IMR-90 (cell line): ENCODE results near the gene BRAF. TPM values are rescaled to one million over a fixed set of nuclear protein-coding genes. Genes with fewer than 3 reads are reported as not detected.

ENCODE experiments used
- ATAC-seq: fragments of 200-7000 bp; cut with Tn5 transposase; 2 replicates; pipeline ENCODE4 v1.9.1; 2020; ENCODE audit warnings: low read depth, mild to moderate bottlenecking, moderate library complexity
- BruUV-seq: library from RNA; stranded (reverse); fragments of 400-500 nt; replicated peaks from 2 replicates; lab custom pipeline; 2021; lab: Mats Ljungman, UMichigan
- CTCF ChIA-PET: fragments of 300-600 bp; formaldehyde crosslinking; extraction: SDS; loops from one replicate; lab custom pipeline; 2021; ENCODE audit warnings: antibody characterized with exemption; lab: Yijun Ruan, JAX
- POLR2A ChIA-PET: fragments of 300-600 bp; sonication (Branson Sonifier 250); formaldehyde crosslinking; loops from one replicate; lab custom pipeline; 2022; ENCODE audit warnings: antibody characterized with exemption; ENCODE audit not compliant: unreplicated experiment; lab: Charles Lee
- DNase-seq: peaks from one replicate; pipeline ENCODE4 v3.0.0; 2013
- H2AFZ ChIP-seq: replicated peaks from 2 replicates; pipeline ENCODE3; 2013; ENCODE audit warnings: low read length, mild to moderate bottlenecking; ENCODE audit not compliant: poor library complexity
- H2AK5ac ChIP-seq: 2 replicates; pipeline ENCODE4 v1.6.1; 2013; ENCODE audit warnings: low read depth, low read length, inconsistent platforms
- H2AK9ac ChIP-seq: replicated peaks from 2 replicates; pipeline ENCODE3; 2013; ENCODE audit warnings: mild to moderate bottlenecking, low read depth, low read length, moderate library complexity; ENCODE audit not compliant: poor library complexity
- H2BK120ac ChIP-seq: 2 replicates; pipeline ENCODE4 v1.6.1; 2013; ENCODE audit warnings: low read depth, low read length, inconsistent platforms
- H2BK15ac ChIP-seq: 3 replicates; pipeline ENCODE4 v1.6.1; 2013; ENCODE audit warnings: low read depth, low read length, inconsistent platforms
- H2BK20ac ChIP-seq: 2 replicates; pipeline ENCODE4 v1.6.1; 2013; ENCODE audit warnings: low read depth, mild to moderate bottlenecking, inconsistent platforms, low read length, moderate library complexity
- H2BK5ac ChIP-seq: 2 replicates; pipeline ENCODE4 v1.6.1; 2013; ENCODE audit warnings: mild to moderate bottlenecking, low read depth, low read length, inconsistent platforms; ENCODE audit not compliant: poor library complexity, severe bottlenecking
- H3K14ac ChIP-seq: replicated peaks from 2 replicates; pipeline ENCODE4 v1.6.1; 2013; ENCODE audit warnings: low read depth, low read length, inconsistent platforms
- H3K18ac ChIP-seq: 2 replicates; pipeline ENCODE4 v1.6.1; 2013; ENCODE audit warnings: low read depth, low read length, control low read depth
- H3K23ac ChIP-seq: 2 replicates; pipeline ENCODE4 v1.6.1; 2013; ENCODE audit warnings: low read depth, low read length, inconsistent platforms
- H3K27ac ChIP-seq: 2 replicates; pipeline ENCODE4 v1.5.1; 2013; ENCODE audit warnings: mild to moderate bottlenecking, control low read depth, low read length; ENCODE audit not compliant: insufficient read depth
- H3K27me3 ChIP-seq: 2 replicates; pipeline ENCODE4 v1.6.1; 2013; ENCODE audit warnings: low read length; ENCODE audit not compliant: control insufficient read depth, insufficient read depth
- H3K36me3 ChIP-seq: 2 replicates; pipeline ENCODE4 v1.6.1; 2013; ENCODE audit warnings: low read length, mixed read lengths; ENCODE audit not compliant: control insufficient read depth, insufficient read depth
- H3K4ac ChIP-seq: 2 replicates; pipeline ENCODE4 v1.6.1; 2013; ENCODE audit warnings: low read depth, low read length, inconsistent platforms
- H3K4me1 ChIP-seq: 2 replicates; pipeline ENCODE4 v1.6.1; 2013; ENCODE audit warnings: low read length, mixed read lengths; ENCODE audit not compliant: control insufficient read depth, insufficient read depth
- H3K4me2 ChIP-seq: 2 replicates; pipeline ENCODE4 v1.6.1; 2013; ENCODE audit warnings: low read depth, mild to moderate bottlenecking, control low read depth, low read length, moderate library complexity
- H3K4me3 ChIP-seq: 2 replicates; pipeline ENCODE4 v1.5.1; 2013; ENCODE audit warnings: low read depth, mild to moderate bottlenecking, control low read depth, low read length, moderate library complexity; ENCODE audit not compliant: insufficient read depth
- H3K56ac ChIP-seq: 2 replicates; pipeline ENCODE4 v1.6.1; 2013; ENCODE audit warnings: low read length, inconsistent platforms; ENCODE audit not compliant: insufficient read depth; ENCODE audit errors: extremely low read depth
- H3K79me1 ChIP-seq, 2 experiments: 2 replicates each; pipeline ENCODE4 v1.6.1; 2013; ENCODE audit warnings: low read length in 2 of 2, inconsistent platforms in 1 of 2, low read depth in 1 of 2
- H3K9ac ChIP-seq: 2 replicates; pipeline ENCODE4 v1.6.1; 2013; ENCODE audit warnings: low read depth, low read length, control low read depth
- H3K9me1 ChIP-seq: 2 replicates; pipeline ENCODE4 v1.6.1; 2013; ENCODE audit warnings: low read length, inconsistent platforms; ENCODE audit not compliant: insufficient read depth
- H3K9me3 ChIP-seq: 2 replicates; pipeline ENCODE4 v1.6.1; 2013; ENCODE audit warnings: low read length; ENCODE audit not compliant: control insufficient read depth, insufficient read depth
- H4K20me1 ChIP-seq: 2 replicates; pipeline ENCODE4 v1.6.1; 2013; ENCODE audit warnings: low read length, inconsistent platforms; ENCODE audit not compliant: insufficient read depth
- H4K5ac ChIP-seq: 2 replicates; pipeline ENCODE4 v1.6.1; 2013; ENCODE audit warnings: mild to moderate bottlenecking, low read depth, low read length, control low read depth
- H4K8ac ChIP-seq, 2 experiments: 2 replicates each; pipeline ENCODE4 v1.6.1; 2013; ENCODE audit warnings: low read depth in 2 of 2, low read length in 2 of 2, control low read depth in 1 of 2, inconsistent platforms in 1 of 2
- H4K91ac ChIP-seq: 2 replicates; pipeline ENCODE4 v1.6.1; 2013; ENCODE audit warnings: low read depth, low read length, inconsistent platforms; ENCODE audit not compliant: insufficient read depth
- BHLHE40 ChIP-seq: fragments of 150-350 bp; IDR thresholded peaks from 2 replicates; pipeline ENCODE4 v1.6.1; 2016; ENCODE audit warnings: mild to moderate bottlenecking, low read depth, low read length
- CEBPB ChIP-seq: IDR thresholded peaks from 2 replicates; pipeline ENCODE4 v1.6.1; 2012; ENCODE audit warnings: low read depth, low read length, improper control_type of control experiment
- CHD1 ChIP-seq: IDR thresholded peaks from 2 replicates; pipeline ENCODE4 v1.6.1; 2012; ENCODE audit warnings: low read depth, low read length, improper control_type of control experiment
- FOS ChIP-seq: fragments of 150-350 bp; IDR thresholded peaks from 2 replicates; pipeline ENCODE4 v1.6.1; 2016; ENCODE audit warnings: low read depth, low read length
- MAFK ChIP-seq: IDR thresholded peaks from 2 replicates; pipeline ENCODE4 v1.6.1; 2012; ENCODE audit warnings: low read depth, low read length, improper control_type of control experiment
- MAZ ChIP-seq: IDR thresholded peaks from 2 replicates; pipeline ENCODE4 v1.6.1; 2012; ENCODE audit warnings: low read depth, mild to moderate bottlenecking, low read length, improper control_type of control experiment, moderate library complexity, borderline replicate concordance
- MXI1 ChIP-seq: IDR thresholded peaks from 2 replicates; pipeline ENCODE4 v1.6.1; 2012; ENCODE audit warnings: low read depth, mild to moderate bottlenecking, low read length, moderate library complexity, borderline replicate concordance
- NFE2L2 ChIP-seq: fragments of 150-350 bp; IDR thresholded peaks from 2 replicates; pipeline ENCODE4 v1.6.1; 2016; ENCODE audit warnings: low read depth, mild to moderate bottlenecking, low read length
- POLR2A ChIP-seq: IDR thresholded peaks from 2 replicates; pipeline ENCODE4 v1.6.1; 2012; ENCODE audit warnings: mild to moderate bottlenecking, low read depth, low read length
- RAD21 ChIP-seq: IDR thresholded peaks from 2 replicates; pipeline ENCODE4 v1.6.1; 2012; ENCODE audit warnings: low read length, improper control_type of control experiment
- RCOR1 ChIP-seq: IDR thresholded peaks from 2 replicates; pipeline ENCODE4 v1.6.1; 2012; ENCODE audit warnings: mild to moderate bottlenecking, low read length, improper control_type of control experiment; ENCODE audit not compliant: insufficient replicate concordance
- RFX5 ChIP-seq: IDR thresholded peaks from 2 replicates; pipeline ENCODE4 v1.8.0; 2012; ENCODE audit warnings: low read depth, mild to moderate bottlenecking, low read length, moderate library complexity
- SMC3 ChIP-seq: fragments of 150-350 bp; IDR thresholded peaks from 2 replicates; pipeline ENCODE4 v1.6.1; 2016; ENCODE audit warnings: low read depth, mild to moderate bottlenecking, antibody characterized with exemption, low read length, moderate library complexity
- WGBS, 2 experiments: methylation state at CpG; one replicate each; pipeline versions ENCODE4 v1.1.5 to v1.1.7; 2013; ENCODE audit warnings: missing lambda C conversion rate in 2 of 2; ENCODE audit not compliant: insufficient read length in 1 of 2; ENCODE audit errors: extremely low coverage in 2 of 2; 5-methylcytosine and 5-hydroxymethylcytosine counted together
- dilution Hi-C: fragments of 300-500 bp; cut with HindIII; formaldehyde crosslinking; loops from one replicate; pipeline ENCODE4 v1.14.3; 2018; ENCODE audit warnings: low sequenced_read_pairs; ENCODE audit not compliant: unreplicated experiment
- in situ Hi-C: fragments of 300-500 bp; cut with MboI; formaldehyde crosslinking; loops from 3 replicates; pipeline ENCODE4 v1.14.3; 2019; ENCODE audit warnings: low sequenced_read_pairs, inconsistent platforms, mixed read lengths
- intact Hi-C: fragments of 100-400 bp; cut with micrococcal nuclease; formaldehyde crosslinking; loops from 2 replicates; pipeline ENCODE4 v1.10.0; 2022
- polyA plus RNA-seq, 3 experiments: library from polyadenylated mRNA; depleted of rRNA; stranded (reverse); fragments of >200 nt; gene quantifications; 2 replicates each; pipeline ENCODE4 v1.2.3, GENCODE V29; 2012; ENCODE audit warnings: low replicate concordance in 1 of 3
- total RNA-seq: library from RNA; depleted of rRNA; stranded (reverse); fragments of >200 nt; gene quantifications from 2 replicates; pipeline ENCODE4 v1.2.3, GENCODE V29; 2012
- TF ChIP-seq, protein P1 (sequence below): fragments of 150-350 bp; IDR thresholded peaks from 2 replicates; pipeline ENCODE4 v1.6.1; 2017; ENCODE audit warnings: mild to moderate bottlenecking, antibody characterized with exemption, low read length, low read depth
- TF ChIP-seq, protein P2 (sequence below): fragments of 150-350 bp; IDR thresholded peaks from 2 replicates; pipeline ENCODE4 v1.6.1; 2016; ENCODE audit warnings: low read depth, mild to moderate bottlenecking, low read length, moderate library complexity, borderline replicate concordance
- TF ChIP-seq, protein P3 (sequence below): conservative IDR thresholded peaks from 2 replicates; pipeline ENCODE4 v1.5.1; 2012; ENCODE audit warnings: mild to moderate bottlenecking, low read depth, low read length, improper control_type of control experiment

The BRAF gene
- total and polyA plus RNA-seq, 2 of the 4 experiments (the other 2 are of a cell fraction), result 5.7 to 12.9 TPM

DNA sequence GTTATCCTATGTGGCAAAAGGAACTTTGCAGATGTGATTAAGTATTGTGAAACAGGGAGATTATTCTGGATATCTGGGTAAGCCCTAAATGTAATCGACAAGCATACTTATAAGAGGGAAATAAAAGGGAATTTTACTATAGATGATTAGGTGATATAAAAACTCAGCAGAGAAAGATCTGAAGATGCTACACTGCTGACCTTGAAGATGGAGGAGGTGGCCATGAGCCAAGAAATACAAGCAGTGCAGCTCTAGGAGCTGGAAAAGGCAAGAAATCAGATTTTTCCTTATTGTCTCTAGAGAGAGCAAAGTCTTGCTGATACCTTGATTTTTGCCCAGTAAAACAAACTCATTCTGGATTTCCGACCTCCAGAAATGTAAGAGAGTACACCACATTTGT is 67.7 kb downstream of the BRAF start:
- POLR2A ChIA-PET, result no interaction called here
- H4K8ac ChIP-seq, result no peak overlapping the region
- dilution Hi-C loops, result no loop called here
- H3K9me3 ChIP-seq, result no peaks in the 10 kb centered on the region
- no peak overlapping the region for H2BK15ac ChIP-seq
- no peak overlapping the region for H3K4ac ChIP-seq
- H3K4me1 ChIP-seq, result no peaks in the 10 kb centered on the region
- intact Hi-C loops, result no loop called here
- H3K79me1 ChIP-seq, result peaks cover 16 to 43% of the 10 kb centered on the region in 2 experiments
- no peak overlapping the region for H3K9ac ChIP-seq
- H4K5ac ChIP-seq, result no peak overlapping the region
- H3K4me3 ChIP-seq, result no peak overlapping the region
- no peaks in the 10 kb centered on the region; the same call in 1 of the 2 replicates for H3K9me1 ChIP-seq
- no peak overlapping the region for H3K4me2 ChIP-seq
- H2BK120ac ChIP-seq, result no peak overlapping the region
- no peak overlapping the region for H3K56ac ChIP-seq
- no peak overlapping the region for H3K14ac ChIP-seq
- ATAC-seq (no peak; the same call in 1 of the 2 replicates), DNase-seq (peak; percentile 10)
- H3K23ac ChIP-seq, result no peak overlapping the region
- H3K18ac ChIP-seq, result no peak overlapping the region
- H2BK5ac ChIP-seq, result no peak overlapping the region
- no peaks in the 10 kb centered on the region for H3K36me3 ChIP-seq
- no TSS peak for BruUV-seq
- H2AFZ ChIP-seq, result no peak overlapping the region
- TF ChIP-seq NFE2L2 (no peak), CEBPB (no peak), FOS (no peak), MXI1 (no peak), POLR2A (no peak), RAD21 (no peak), MAFK (no peak), CHD1 (no peak), RCOR1 (no peak), RFX5 (no peak), BHLHE40 (no peak), SMC3 (no peak), MAZ (no peak)
- TF ChIP-seq, protein P1, sequence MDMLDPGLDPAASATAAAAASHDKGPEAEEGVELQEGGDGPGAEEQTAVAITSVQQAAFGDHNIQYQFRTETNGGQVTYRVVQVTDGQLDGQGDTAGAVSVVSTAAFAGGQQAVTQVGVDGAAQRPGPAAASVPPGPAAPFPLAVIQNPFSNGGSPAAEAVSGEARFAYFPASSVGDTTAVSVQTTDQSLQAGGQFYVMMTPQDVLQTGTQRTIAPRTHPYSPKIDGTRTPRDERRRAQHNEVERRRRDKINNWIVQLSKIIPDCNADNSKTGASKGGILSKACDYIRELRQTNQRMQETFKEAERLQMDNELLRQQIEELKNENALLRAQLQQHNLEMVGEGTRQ, result no peak
- TF ChIP-seq, protein P2, sequence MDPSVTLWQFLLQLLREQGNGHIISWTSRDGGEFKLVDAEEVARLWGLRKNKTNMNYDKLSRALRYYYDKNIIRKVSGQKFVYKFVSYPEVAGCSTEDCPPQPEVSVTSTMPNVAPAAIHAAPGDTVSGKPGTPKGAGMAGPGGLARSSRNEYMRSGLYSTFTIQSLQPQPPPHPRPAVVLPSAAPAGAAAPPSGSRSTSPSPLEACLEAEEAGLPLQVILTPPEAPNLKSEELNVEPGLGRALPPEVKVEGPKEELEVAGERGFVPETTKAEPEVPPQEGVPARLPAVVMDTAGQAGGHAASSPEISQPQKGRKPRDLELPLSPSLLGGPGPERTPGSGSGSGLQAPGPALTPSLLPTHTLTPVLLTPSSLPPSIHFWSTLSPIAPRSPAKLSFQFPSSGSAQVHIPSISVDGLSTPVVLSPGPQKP, result no peak
- TF ChIP-seq, protein P3, sequence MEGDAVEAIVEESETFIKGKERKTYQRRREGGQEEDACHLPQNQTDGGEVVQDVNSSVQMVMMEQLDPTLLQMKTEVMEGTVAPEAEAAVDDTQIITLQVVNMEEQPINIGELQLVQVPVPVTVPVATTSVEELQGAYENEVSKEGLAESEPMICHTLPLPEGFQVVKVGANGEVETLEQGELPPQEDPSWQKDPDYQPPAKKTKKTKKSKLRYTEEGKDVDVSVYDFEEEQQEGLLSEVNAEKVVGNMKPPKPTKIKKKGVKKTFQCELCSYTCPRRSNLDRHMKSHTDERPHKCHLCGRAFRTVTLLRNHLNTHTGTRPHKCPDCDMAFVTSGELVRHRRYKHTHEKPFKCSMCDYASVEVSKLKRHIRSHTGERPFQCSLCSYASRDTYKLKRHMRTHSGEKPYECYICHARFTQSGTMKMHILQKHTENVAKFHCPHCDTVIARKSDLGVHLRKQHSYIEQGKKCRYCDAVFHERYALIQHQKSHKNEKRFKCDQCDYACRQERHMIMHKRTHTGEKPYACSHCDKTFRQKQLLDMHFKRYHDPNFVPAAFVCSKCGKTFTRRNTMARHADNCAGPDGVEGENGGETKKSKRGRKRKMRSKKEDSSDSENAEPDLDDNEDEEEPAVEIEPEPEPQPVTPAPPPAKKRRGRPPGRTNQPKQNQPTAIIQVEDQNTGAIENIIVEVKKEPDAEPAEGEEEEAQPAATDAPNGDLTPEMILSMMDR, result no peak
- no CpG with 5 or more reads among the region's 2 CpGs for WGBS, 2 experiments
- no peak overlapping the region for H2AK5ac ChIP-seq
- no peak overlapping the region for H4K91ac ChIP-seq
- CTCF ChIA-PET, result no interaction called here
- H3K27me3 ChIP-seq, result no peaks in the 10 kb centered on the region
- in situ Hi-C loops, result no loop called here
- H3K27ac ChIP-seq, result no peak overlapping the region
- H2AK9ac ChIP-seq, result no peak overlapping the region
- H4K20me1 ChIP-seq, result peaks cover 29% of the 10 kb centered on the region
- H2BK20ac ChIP-seq, result no peak overlapping the region
